Activated naive CD8-positive, alpha-beta T cell treated with anti-CD3 and anti-CD28 coated beads, Interleukin-2, amount 50 U/mL, for 24 hours (primary cell): Measurements from ENCODE around the gene NOX3.
"Not testable (repeated sequence)": the region's sequence is repeated elsewhere in the genome, so short reads cannot be mapped to it uniquely, and the experiment has no call there.

Source experiments
- ATAC-seq: fragments of 150-1000 bp; cut with Tn5 transposase; one replicate; pipeline ENCODE4 v1.10.0; 2021
- DNase-seq: peaks from one replicate; pipeline ENCODE4 v3.0.0; 2021
- H3K27ac Mint-ChIP-seq: one replicate; pipeline ENCODE4 v1.8.0; 2021; ENCODE audit warnings: mild to moderate bottlenecking, mixed read lengths
- H3K27me3 Mint-ChIP-seq: one replicate; pipeline ENCODE4 v1.8.0; 2021; ENCODE audit warnings: mixed read lengths
- H3K36me3 Mint-ChIP-seq: one replicate; pipeline ENCODE4 v1.8.0; 2021; ENCODE audit warnings: low read depth, mixed read lengths
- H3K4me1 Mint-ChIP-seq: one replicate; pipeline ENCODE4 v1.8.0; 2021; ENCODE audit warnings: mixed read lengths
- H3K4me3 Mint-ChIP-seq: one replicate; pipeline ENCODE4 v1.8.0; 2021; ENCODE audit warnings: mild to moderate bottlenecking, moderate library complexity, mixed read lengths
- H3K9me3 Mint-ChIP-seq: one replicate; pipeline ENCODE4 v1.8.0; 2021; ENCODE audit warnings: mixed read lengths

The NOX3 gene

DNA sequence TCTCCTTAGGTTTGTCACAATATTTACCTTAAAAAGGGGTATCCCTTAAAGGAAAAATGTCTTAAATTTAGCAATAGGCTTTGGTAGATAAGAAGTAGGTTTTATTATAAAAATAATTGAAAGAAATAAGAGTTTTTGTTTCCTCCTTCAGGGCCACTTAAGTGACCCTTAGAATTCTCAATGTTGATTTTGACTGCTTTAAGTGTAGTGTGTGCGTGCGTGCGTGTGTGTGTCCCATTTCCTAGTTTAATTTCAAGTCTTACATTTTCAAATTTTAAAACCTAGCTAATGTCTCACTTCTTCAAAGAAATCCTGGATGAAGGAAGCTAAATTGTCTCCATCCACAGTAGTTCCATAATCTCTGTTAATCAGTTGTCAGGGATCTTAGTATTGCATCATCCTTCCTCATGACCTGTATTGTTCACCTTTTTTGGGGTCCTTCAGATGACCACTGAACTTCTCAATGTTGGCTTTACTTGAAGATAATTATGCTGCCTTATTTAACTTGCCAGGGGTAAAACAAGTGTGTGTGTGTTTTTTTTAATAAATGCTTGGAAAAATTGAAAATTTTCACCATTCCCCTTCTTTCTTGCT lies 90.7 kb downstream of the NOX3 start:
- H3K4me1 Mint-ChIP-seq, result peaks cover 2% of the 10 kb centered on the region
- H3K36me3 Mint-ChIP-seq, result no peaks in the 10 kb centered on the region
- no peaks in the 10 kb centered on the region for H3K9me3 Mint-ChIP-seq
- DNase-seq (no peak), ATAC-seq (no peak)
- H3K4me3 Mint-ChIP-seq, result no peak overlapping the region
- no peaks in the 10 kb centered on the region for H3K27me3 Mint-ChIP-seq
- no peak overlapping the region for H3K27ac Mint-ChIP-seq

GRCh38 chr6:155364021-155364420 lies 91.6 kb downstream of the NOX3 start:
- H3K4me1 Mint-ChIP-seq, DNase-seq, H3K9me3 Mint-ChIP-seq, H3K36me3 Mint-ChIP-seq, H3K27me3 Mint-ChIP-seq, H3K27ac Mint-ChIP-seq, ATAC-seq, H3K4me3 Mint-ChIP-seq: not testable (repeated sequence)

GRCh38 chr6:155362968-155363632 lies 92.5 kb downstream of the NOX3 start:
- H3K4me3 Mint-ChIP-seq, H3K36me3 Mint-ChIP-seq, H3K4me1 Mint-ChIP-seq, DNase-seq, H3K9me3 Mint-ChIP-seq, H3K27me3 Mint-ChIP-seq, ATAC-seq, H3K27ac Mint-ChIP-seq: not testable (repeated sequence)

DNA sequence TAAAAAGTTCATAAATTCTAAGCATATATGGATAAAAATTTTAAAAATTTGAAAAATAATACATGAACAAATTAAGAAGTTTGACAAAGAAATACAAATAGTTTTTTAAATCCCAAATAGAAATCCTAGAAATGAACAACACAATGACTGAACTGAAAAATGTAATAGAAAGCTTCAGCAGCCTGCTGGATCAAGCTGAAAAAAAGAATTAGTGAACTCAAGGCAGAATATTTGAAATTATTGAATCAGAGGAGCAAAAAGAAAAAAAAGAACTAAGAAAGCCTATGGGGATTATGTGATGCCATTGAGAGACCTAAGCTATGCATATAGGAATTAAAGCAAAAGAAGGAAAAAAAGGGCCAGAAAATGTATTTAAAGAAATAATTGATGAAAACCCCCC lies 101.5 kb downstream of the NOX3 start:
- H3K9me3 Mint-ChIP-seq, result peaks cover 26% of the 10 kb centered on the region
- DNase-seq (no peak), ATAC-seq (no peak)
- H3K4me3 Mint-ChIP-seq, result no peak overlapping the region
- H3K27me3 Mint-ChIP-seq, result no peaks in the 10 kb centered on the region
- H3K36me3 Mint-ChIP-seq, result peaks cover 8% of the 10 kb centered on the region
- H3K4me1 Mint-ChIP-seq, result no peaks in the 10 kb centered on the region
- H3K27ac Mint-ChIP-seq, result no peak overlapping the region

GRCh38 chr6:155352811-155353210 lies 102.8 kb downstream of the NOX3 start:
- Mint-ChIP-seq H3K9me3 (peaks cover 32% of the 10 kb centered on the region), H3K27ac (no peak overlapping the region), H3K4me1 (peaks cover 3% of the 10 kb centered on the region), H3K36me3 (peaks cover 11% of the 10 kb centered on the region), H3K27me3 (no peaks in the 10 kb centered on the region), H3K4me3 (no peak overlapping the region)
- DNase-seq, result no peak
- ATAC-seq, result no peak

GRCh38 chr6:155352130-155352420 lies 103.6 kb downstream of the NOX3 start:
- Mint-ChIP-seq H3K4me3 (no peak overlapping the region), H3K27ac (no peak overlapping the region), H3K4me1 (peaks cover 3% of the 10 kb centered on the region), H3K9me3 (peaks cover 36% of the 10 kb centered on the region), H3K27me3 (no peaks in the 10 kb centered on the region), H3K36me3 (peaks cover 12% of the 10 kb centered on the region)
- ATAC-seq, result no peak
- no peak for DNase-seq

DNA sequence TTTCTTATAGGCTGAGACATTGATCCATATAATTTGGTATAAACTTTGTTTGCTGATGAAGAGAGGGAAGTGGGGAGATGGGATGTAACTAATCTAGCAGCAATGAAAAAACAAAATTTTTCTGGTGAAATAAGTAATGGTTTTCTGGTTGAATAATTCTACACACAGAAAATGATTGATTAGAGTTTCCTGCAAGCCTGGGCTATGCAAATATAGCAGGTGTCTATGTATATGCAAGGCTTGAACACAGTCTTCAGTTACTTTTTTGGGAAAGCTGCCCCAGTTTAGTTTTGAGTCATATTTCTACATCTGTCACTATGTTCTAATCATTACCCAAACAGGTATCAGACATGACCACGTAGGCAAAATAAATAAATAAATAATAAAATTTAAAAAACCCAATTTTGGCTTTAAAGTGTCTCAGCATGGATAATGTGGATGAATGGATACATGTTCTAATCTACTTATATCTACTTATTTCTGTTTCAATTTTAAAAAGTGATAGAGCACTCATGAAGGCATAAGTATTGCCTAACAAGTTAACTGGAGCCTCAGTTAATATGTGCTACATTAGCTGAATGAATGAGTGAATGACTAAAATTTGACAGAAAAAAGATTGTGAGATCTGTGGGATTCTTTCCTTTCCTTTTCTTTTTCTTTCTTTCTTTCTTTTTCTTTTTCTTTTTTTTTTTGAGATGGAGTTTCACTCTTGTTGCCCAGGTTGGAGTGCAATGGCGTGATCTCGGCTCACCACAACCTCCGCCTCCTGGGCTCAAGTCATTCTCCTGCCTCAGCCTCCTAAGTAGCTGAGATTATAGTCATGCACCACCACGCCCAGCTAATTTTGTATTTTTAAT lies 104.1 kb downstream of the NOX3 start:
- no peak for DNase-seq
- Mint-ChIP-seq H3K9me3 (peaks cover 38% of the 10 kb centered on the region), H3K27me3 (no peaks in the 10 kb centered on the region), H3K36me3 (peaks cover 15% of the 10 kb centered on the region), H3K27ac (no peak overlapping the region), H3K4me3 (no peak overlapping the region), H3K4me1 (peaks cover 3% of the 10 kb centered on the region)
- no peak for ATAC-seq

DNA sequence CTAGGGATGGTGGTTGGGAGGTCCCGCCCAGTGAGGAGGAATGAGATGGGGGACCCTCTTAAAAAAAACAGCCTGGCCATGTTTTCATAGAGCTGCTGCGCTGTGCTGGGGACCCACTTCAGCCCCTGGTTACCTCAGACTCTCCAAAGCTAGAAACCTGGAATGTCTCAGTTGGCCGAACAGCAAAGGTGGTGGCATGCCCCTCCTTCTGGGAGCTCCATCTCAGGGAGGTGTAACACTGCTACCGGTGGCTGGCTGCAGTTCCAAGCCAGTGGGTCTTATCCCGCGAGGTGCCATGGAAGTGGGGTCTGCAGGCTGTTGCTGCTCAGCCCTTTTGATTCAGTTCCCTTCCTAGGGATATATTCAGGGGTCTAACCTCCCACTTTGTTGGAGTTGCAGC lies 105.7 kb downstream of the NOX3 start:
- ATAC-seq (no peak), DNase-seq (no peak)
- H3K4me1 Mint-ChIP-seq, result peaks cover 3% of the 10 kb centered on the region
- no peaks in the 10 kb centered on the region for H3K27me3 Mint-ChIP-seq
- H3K36me3 Mint-ChIP-seq, result peaks cover 12% of the 10 kb centered on the region
- no peak overlapping the region for H3K4me3 Mint-ChIP-seq
- H3K27ac Mint-ChIP-seq, result no peak overlapping the region
- peaks cover 47% of the 10 kb centered on the region for H3K9me3 Mint-ChIP-seq

DNA sequence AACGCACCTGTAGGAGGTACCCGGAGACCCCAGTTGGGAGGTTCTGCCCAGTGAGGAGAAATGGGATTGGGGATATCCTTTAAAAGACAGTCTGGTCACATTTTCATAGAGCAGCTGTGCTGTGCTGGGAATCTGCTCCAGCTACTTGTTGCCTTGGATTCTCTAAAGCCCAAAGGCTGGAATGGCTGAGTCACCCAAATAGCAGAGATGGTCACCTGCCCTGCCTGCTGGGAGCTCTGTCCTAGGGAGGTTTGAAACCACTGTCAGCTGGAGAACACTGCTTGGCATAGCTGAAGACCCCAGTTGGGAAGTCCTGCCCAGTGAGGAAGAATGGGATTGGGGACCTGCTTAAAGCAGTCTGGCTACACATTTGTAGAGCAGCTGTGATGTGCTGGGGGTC lies 106.5 kb downstream of the NOX3 start:
- no peaks in the 10 kb centered on the region for H3K27me3 Mint-ChIP-seq
- peaks cover 9% of the 10 kb centered on the region for H3K36me3 Mint-ChIP-seq
- H3K9me3 Mint-ChIP-seq, result peaks cover 40% of the 10 kb centered on the region
- peaks cover 3% of the 10 kb centered on the region for H3K4me1 Mint-ChIP-seq
- H3K4me3 Mint-ChIP-seq, result no peak overlapping the region
- DNase-seq, result no peak
- ATAC-seq, result no peak
- no peak overlapping the region for H3K27ac Mint-ChIP-seq

DNA sequence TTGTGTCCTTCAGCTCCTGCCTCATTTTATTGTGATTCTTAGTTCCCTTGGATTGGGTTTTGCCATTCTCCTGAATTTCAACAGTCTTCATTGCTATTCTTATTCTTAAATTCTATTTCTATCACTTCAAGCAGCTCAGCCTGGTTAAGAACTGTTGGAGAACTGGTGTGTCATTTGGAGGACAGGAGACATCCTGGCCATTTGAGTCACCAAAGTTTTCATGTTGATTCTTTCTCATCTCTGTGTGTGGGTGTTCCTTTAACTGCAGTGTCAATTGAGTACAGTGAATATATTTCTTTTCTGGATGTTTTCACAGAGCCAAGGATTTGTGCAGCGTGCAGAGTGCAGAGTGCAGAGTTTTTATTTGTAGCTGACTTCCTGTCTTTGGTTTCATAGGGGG lies 107.8 kb downstream of the NOX3 start:
- Mint-ChIP-seq H3K4me3 (no peak overlapping the region), H3K9me3 (peaks cover 33% of the 10 kb centered on the region), H3K36me3 (peaks cover 8% of the 10 kb centered on the region), H3K27ac (no peak overlapping the region), H3K27me3 (no peaks in the 10 kb centered on the region), H3K4me1 (peaks cover 3% of the 10 kb centered on the region)
- peak; percentile 36 for ATAC-seq
- no peak for DNase-seq

DNA sequence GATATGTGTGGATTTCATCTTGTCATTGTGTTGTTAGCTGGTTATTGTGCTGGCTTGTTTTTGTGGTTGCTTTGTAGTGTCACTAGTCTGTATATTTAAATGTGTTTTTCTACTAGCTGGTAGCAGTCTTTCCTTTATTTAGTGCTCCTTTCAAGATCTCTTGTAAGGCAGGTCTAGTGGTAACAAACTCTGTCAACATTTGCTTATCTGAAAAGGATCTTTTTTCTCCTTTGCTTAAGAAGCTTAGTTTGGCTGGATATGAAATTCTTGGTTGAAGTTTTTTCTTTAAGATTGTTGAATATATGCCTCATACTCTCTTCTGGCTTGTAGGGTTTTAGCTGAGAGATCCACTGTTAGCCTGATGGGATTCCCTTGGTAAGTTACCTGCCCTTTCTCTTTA lies 108.7 kb downstream of the NOX3 start:
- DNase-seq (no peak), ATAC-seq (no peak)
- Mint-ChIP-seq H3K36me3 (peaks cover 8% of the 10 kb centered on the region), H3K27me3 (no peaks in the 10 kb centered on the region), H3K27ac (no peak overlapping the region), H3K4me1 (peaks cover 3% of the 10 kb centered on the region), H3K4me3 (no peak overlapping the region), H3K9me3 (peaks cover 33% of the 10 kb centered on the region)
